Measurements from ENCODE around the gene SSH3.

DNA sequence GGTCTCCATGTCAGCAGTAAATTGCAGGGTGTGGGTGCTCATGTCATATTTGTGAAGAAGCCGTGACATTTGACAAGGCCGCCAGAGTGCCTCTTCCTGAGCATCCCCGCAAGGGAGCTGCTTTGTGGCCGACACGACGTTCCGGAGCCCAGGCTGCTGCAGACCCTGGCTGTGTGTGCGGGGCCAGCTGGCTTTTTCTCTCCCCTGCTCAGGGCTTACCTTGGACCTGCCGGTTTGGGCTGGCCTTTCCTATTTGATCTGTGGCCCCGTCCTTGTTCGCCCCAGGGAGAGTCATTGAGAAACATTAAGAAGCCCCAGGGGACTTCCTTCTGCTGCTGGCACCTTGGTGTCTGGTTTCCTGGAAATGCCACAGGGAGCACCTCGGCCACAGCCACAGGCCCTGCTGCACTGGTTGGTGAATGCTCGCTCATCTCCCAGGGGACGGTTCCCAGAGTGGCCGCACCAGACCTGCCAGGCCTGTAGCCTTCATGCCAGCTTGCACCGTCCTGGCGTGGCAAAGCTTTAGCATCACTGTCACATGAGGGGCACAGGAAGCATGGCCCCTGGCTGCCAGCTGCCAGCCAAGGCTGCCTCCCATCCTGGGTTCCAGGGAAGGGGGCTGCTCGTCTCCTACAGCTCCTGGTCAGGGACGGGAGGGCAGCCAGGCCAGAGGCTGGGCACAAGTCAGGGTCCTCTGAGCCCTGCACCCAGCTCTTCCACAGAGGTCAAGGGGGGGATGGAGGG lies 31.6 kb upstream of the SSH3 start:
- TF ChIP-seq ZNF274 (IDR thresholded peaks at IDR 0.05; ENCODE audit: low read depth, low read length): no peak
- no peak for TF ChIP-seq YY1 (IDR thresholded peaks at IDR 0.05; ENCODE audit: insufficient read depth, insufficient read length)

Measured in NT2/D1 (cell line).